ENCODE results near the gene CHID1. TPM values are rescaled to one million over a fixed set of nuclear protein-coding genes. Genes with fewer than 3 reads are reported as not detected.

The CHID1 gene
- total and polyA plus RNA-seq, 9 of the 15 experiments (the other 6 are each of a cell fraction or from before 2014, with no cell fraction given): 15.1 to 108 (median 39.8) TPM

DNA sequence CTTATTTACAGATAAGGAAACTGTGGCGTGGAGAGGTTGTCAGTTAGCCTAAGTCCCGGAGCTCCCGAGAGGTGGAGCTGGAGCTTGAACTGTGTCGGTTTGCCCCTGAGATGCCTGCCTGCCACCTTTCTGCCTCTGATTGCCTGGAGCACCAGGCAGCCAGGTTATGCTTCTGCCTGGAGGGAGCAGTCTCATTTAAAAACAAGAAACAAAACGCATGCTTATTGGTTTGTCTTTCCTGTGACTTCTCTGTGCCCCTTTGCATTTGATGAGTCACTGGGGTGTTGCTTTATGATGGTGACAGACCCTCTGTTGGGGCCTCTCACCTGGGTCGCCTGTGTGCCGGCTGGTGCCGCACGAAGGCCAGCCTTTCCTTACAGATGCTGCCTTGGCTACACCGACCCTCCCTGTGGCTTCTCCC, 27.2 kb upstream of the CHID1 start (continued):
- TF ChIP-seq, protein P1, sequence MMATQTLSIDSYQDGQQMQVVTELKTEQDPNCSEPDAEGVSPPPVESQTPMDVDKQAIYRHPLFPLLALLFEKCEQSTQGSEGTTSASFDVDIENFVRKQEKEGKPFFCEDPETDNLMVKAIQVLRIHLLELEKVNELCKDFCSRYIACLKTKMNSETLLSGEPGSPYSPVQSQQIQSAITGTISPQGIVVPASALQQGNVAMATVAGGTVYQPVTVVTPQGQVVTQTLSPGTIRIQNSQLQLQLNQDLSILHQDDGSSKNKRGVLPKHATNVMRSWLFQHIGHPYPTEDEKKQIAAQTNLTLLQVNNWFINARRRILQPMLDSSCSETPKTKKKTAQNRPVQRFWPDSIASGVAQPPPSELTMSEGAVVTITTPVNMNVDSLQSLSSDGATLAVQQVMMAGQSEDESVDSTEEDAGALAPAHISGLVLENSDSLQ (IDR thresholded peaks at IDR 0.05): peak; percentile 35; the same call in 1 of the 2 replicates
- peak; percentile 30; the same call in 1 of the 2 replicates for TF ChIP-seq ZBTB7A (IDR thresholded peaks at IDR 0.05; ENCODE audit: borderline replicate concordance, control insufficient read depth, low read depth, low read length)
- TF ChIP-seq RAD21 (CRISPR knock-in tag; conservative IDR thresholded peaks at IDR 0.05 in 1 of 2, IDR thresholded peaks at IDR 0.05 in 1 of 2): 0 out of 4 replicates have a peak, but pooled peaks of 1 of the 2 experiments have one; percentile 10
- TF ChIP-seq, protein P2, sequence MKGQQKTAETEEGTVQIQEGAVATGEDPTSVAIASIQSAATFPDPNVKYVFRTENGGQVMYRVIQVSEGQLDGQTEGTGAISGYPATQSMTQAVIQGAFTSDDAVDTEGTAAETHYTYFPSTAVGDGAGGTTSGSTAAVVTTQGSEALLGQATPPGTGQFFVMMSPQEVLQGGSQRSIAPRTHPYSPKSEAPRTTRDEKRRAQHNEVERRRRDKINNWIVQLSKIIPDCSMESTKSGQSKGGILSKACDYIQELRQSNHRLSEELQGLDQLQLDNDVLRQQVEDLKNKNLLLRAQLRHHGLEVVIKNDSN (CRISPR knock-in tag; IDR thresholded peaks at IDR 0.05): no peak
- TF ChIP-seq FOS (IDR thresholded peaks at IDR 0.05; ENCODE audit: extremely low read depth, insufficient read length): no peak
- TF ChIP-seq ZBTB17 (CRISPR knock-in tag; IDR thresholded peaks at IDR 0.05): no peak
- TF ChIP-seq ZNF316 (IDR thresholded peaks at IDR 0.05): peak; percentile 61
- peak; percentile 47; the same call in 1 of the 2 replicates for TF ChIP-seq L3MBTL2 (IDR thresholded peaks at IDR 0.05)
- TF ChIP-seq MEIS2 (IDR thresholded peaks at IDR 0.05; ENCODE audit: partially characterized antibody): peak; percentile 1
- TF ChIP-seq, protein P3, sequence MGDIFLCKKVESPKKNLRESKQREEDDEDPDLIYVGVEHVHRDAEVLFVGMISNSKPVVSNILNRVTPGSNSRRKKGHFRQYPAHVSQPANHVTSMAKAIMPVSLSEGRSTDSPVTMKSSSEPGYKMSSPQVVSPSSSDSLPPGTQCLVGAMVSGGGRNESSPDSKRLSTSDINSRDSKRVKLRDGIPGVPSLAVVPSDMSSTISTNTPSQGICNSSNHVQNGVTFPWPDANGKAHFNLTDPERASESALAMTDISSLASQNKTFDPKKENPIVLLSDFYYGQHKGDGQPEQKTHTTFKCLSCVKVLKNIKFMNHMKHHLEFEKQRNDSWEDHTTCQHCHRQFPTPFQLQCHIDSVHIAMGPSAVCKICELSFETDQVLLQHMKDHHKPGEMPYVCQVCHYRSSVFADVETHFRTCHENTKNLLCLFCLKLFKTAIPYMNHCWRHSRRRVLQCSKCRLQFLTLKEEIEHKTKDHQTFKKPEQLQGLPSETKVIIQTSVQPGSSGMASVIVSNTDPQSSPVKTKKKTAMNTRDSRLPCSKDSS (IDR thresholded peaks at IDR 0.05; ENCODE audit: low read depth, partially characterized antibody): no peak
- TF ChIP-seq DPF2 (IDR thresholded peaks at IDR 0.05): 0 out of 2 replicates have a peak, but pooled peaks have one; percentile 35
- peak; percentile 20; the same call in 1 of the 2 replicates for TF ChIP-seq MAFK (IDR thresholded peaks at IDR 0.05; ENCODE audit: low read length)
- TF ChIP-seq JUND (IDR thresholded peaks at IDR 0.05; ENCODE audit: borderline replicate concordance, low read depth, low read length): peak; percentile 30; the same call in 1 of the 2 replicates
- 0 out of 3 replicates have a peak, but pooled peaks have one; percentile 32 for TF ChIP-seq JUND (tag; IDR thresholded peaks at IDR 0.05; ENCODE audit: borderline replicate concordance, low read depth, low read length)
- 0 out of 2 replicates have a peak, but pooled peaks have one; percentile 25 for TF ChIP-seq FOSL1 (tag; conservative IDR thresholded peaks at IDR 0.05)
- no peak for TF ChIP-seq GABPB1 (CRISPR knock-in tag; IDR thresholded peaks at IDR 0.05)
